ENCODE results near the gene BARD1. TPM values are rescaled to one million over a fixed set of nuclear protein-coding genes. Genes with fewer than 3 reads are reported as not detected.
A peak's percentile ranks its signal among the peaks of the same experiment; 100 is the strongest.
"Not testable (repeated sequence)": the region's sequence is repeated elsewhere in the genome, so short reads cannot be mapped to it uniquely, and the experiment has no call there.

The BARD1 gene
- polyA plus RNA-seq, 1 experiment: 4.2 TPM

GRCh38 chr2:214796911-214797310 is 12.6 kb downstream of the BARD1 start:
- ChIA-PET CTCF (no interaction called here), POLR2A (no interaction called here)
- no peak for TF ChIP-seq CTCF (IDR thresholded peaks at IDR 0.05; ENCODE audit: low read depth, low read length)
- no peak overlapping the region for H3K4me3 ChIP-seq (ENCODE audit: low read depth, low read length)
- no peak overlapping the region for H3K27ac ChIP-seq (ENCODE audit: low read depth, low read length)
- no peaks in the 10 kb centered on the region for H3K27me3 ChIP-seq (ENCODE audit: control insufficient read depth, insufficient read depth, low read length)
- H3K9me3 ChIP-seq (ENCODE audit: control insufficient read depth, insufficient read depth, low read length): no peaks in the 10 kb centered on the region
- no peak for DNase-seq (ENCODE audit: low read depth, low spot score)

GRCh38 chr2:214783181-214783580 is 26.3 kb downstream of the BARD1 start:
- CTCF ChIA-PET; H3K27me3 ChIP-seq (ENCODE audit: control insufficient read depth, insufficient read depth, low read length); H3K4me3 ChIP-seq (ENCODE audit: low read depth, low read length); H3K9me3 ChIP-seq (ENCODE audit: control insufficient read depth, insufficient read depth, low read length); DNase-seq (ENCODE audit: low read depth, low spot score); H3K27ac ChIP-seq (ENCODE audit: low read depth, low read length); POLR2A ChIA-PET: not testable (repeated sequence)

- no peak overlapping the region for H3K4me3 ChIP-seq (ENCODE audit: low read depth, low read length)
- no peaks in the 10 kb centered on the region for H3K27me3 ChIP-seq (ENCODE audit: control insufficient read depth, insufficient read depth, low read length)
- ChIA-PET CTCF (no interaction called here), POLR2A (no interaction called here)
- no peaks in the 10 kb centered on the region for H3K9me3 ChIP-seq (ENCODE audit: control insufficient read depth, insufficient read depth, low read length)
- H3K27ac ChIP-seq (ENCODE audit: low read depth, low read length): no peak overlapping the region
- no peak for TF ChIP-seq CTCF (IDR thresholded peaks at IDR 0.05; ENCODE audit: low read depth, low read length)
- DNase-seq (ENCODE audit: low read depth, low spot score): no peak
Measured at GRCh38 chr2:214782671-214783070, 26.8 kb downstream of the BARD1 start.

GRCh38 chr2:214781226-214781625 is 28.3 kb downstream of the BARD1 start:
- H3K27me3 ChIP-seq (ENCODE audit: control insufficient read depth, insufficient read depth, low read length): no peaks in the 10 kb centered on the region
- ChIA-PET POLR2A (no interaction called here), CTCF (no interaction called here)
- H3K27ac ChIP-seq (ENCODE audit: low read depth, low read length): no peak overlapping the region
- no peaks in the 10 kb centered on the region for H3K9me3 ChIP-seq (ENCODE audit: control insufficient read depth, insufficient read depth, low read length)
- DNase-seq (ENCODE audit: low read depth, low spot score): no peak
- TF ChIP-seq CTCF (IDR thresholded peaks at IDR 0.05; ENCODE audit: low read depth, low read length): no peak
- H3K4me3 ChIP-seq (ENCODE audit: low read depth, low read length): no peak overlapping the region

GRCh38 chr2:214775971-214776370 is 33.5 kb downstream of the BARD1 start:
- H3K27ac ChIP-seq (ENCODE audit: low read depth, low read length): no peak overlapping the region
- no peak for TF ChIP-seq CTCF (IDR thresholded peaks at IDR 0.05; ENCODE audit: low read depth, low read length)
- CTCF ChIA-PET: no interaction called here
- no peaks in the 10 kb centered on the region for H3K27me3 ChIP-seq (ENCODE audit: control insufficient read depth, insufficient read depth, low read length)
- H3K4me3 ChIP-seq (ENCODE audit: low read depth, low read length): no peak overlapping the region
- DNase-seq (ENCODE audit: low read depth, low spot score): no peak
- peaks cover 4% of the 10 kb centered on the region; the same call in 1 of the 2 replicates for H3K9me3 ChIP-seq (ENCODE audit: control insufficient read depth, insufficient read depth, low read length)
- POLR2A ChIA-PET: no interaction called here

- peak; percentile 29 for DNase-seq (ENCODE audit: low read depth, low spot score)
- H3K4me3 ChIP-seq (ENCODE audit: low read depth, low read length): no peak overlapping the region
- TF ChIP-seq CTCF (IDR thresholded peaks at IDR 0.05; ENCODE audit: low read depth, low read length): no peak
- POLR2A ChIA-PET: no interaction called here
- CTCF ChIA-PET: no interaction called here
- H3K9me3 ChIP-seq (ENCODE audit: control insufficient read depth, insufficient read depth, low read length): peaks cover 4% of the 10 kb centered on the region; the same call in 1 of the 2 replicates
- no peak overlapping the region for H3K27ac ChIP-seq (ENCODE audit: low read depth, low read length)
- H3K27me3 ChIP-seq (ENCODE audit: control insufficient read depth, insufficient read depth, low read length): no peaks in the 10 kb centered on the region
Measured at GRCh38 chr2:214774108-214774507, 35.4 kb downstream of the BARD1 start.

Data from AG04450 (cell line).